Kidney (tissue), 14 donors: ENCODE data around the gene NHEJ1. TPM values are rescaled to one million over a fixed set of nuclear protein-coding genes. Genes with fewer than 3 reads are reported as not detected.
A peak's percentile ranks its signal among the peaks of the same experiment; 100 is the strongest.

Experiments used
- DNase-seq, 5 donors: peaks; one replicate each; pipeline ENCODE4 v3.0.0-alpha.2; 2013 to 2020
- FAIRE-seq: peaks from 2 replicates; lab custom pipeline; 2012; peaks lifted over from hg19 to GRCh38; lab: Jason Lieb, UNC
- H3K27ac ChIP-seq, 2 donors: one replicate each; pipeline ENCODE4 v1.7.0; 2013; ENCODE audit warnings: low read depth in 2 of 2, low read length in 2 of 2, inconsistent platforms in 1 of 2
- H3K27me3 ChIP-seq: one replicate; pipeline ENCODE4 v1.7.1; 2013; ENCODE audit warnings: low read length, inconsistent platforms; ENCODE audit not compliant: control insufficient read depth, insufficient read depth
- H3K36me3 ChIP-seq, 3 donors: one replicate each; pipeline versions ENCODE4 v1.7.0 to v1.7.1; 2013; ENCODE audit warnings: low read length in 3 of 3, control low read depth in 1 of 3, inconsistent platforms in 1 of 3; ENCODE audit not compliant: insufficient read depth in 3 of 3, control insufficient read depth in 2 of 3
- H3K4me1 ChIP-seq, 3 donors: one replicate each; pipeline versions ENCODE4 v1.7.0 to v1.7.1; 2013; ENCODE audit warnings: low read length in 3 of 3, inconsistent platforms in 1 of 3, low read depth in 1 of 3; ENCODE audit not compliant: control insufficient read depth in 2 of 3, insufficient read depth in 2 of 3
- H3K4me3 ChIP-seq, 3 donors: one replicate each; pipeline versions ENCODE4 v1.7.0 to v1.8.1; 2013; ENCODE audit warnings: low read length in 3 of 3, control low read depth in 1 of 3, inconsistent platforms in 1 of 3
- H3K9ac ChIP-seq, 3 donors: one replicate each; pipeline versions ENCODE4 v1.7.0 to v1.7.1; 2013; ENCODE audit warnings: low read length in 3 of 3, control low read depth in 1 of 3, inconsistent platforms in 1 of 3
- H3K9me3 ChIP-seq, 3 donors: one replicate each; pipeline versions ENCODE4 v1.7.0 to v1.7.1; 2013; ENCODE audit warnings: low read length in 3 of 3, control low read depth in 1 of 3, inconsistent platforms in 1 of 3; ENCODE audit not compliant: control insufficient read depth in 2 of 3, insufficient read depth in 1 of 3
- intact Hi-C: fragments of 100-400 bp; cut with DNase I; formaldehyde crosslinking; loops from one replicate; pipeline ENCODE4 v1.11.1; 2022
- polyA plus RNA-seq: library from polyadenylated mRNA; stranded (reverse); fragments of 350-450 nt; fragmentation: Illumina TruSeq; extraction: RNeasy Lipid Tissue Mini Kit (QIAGEN cat#74804); gene quantifications from one replicate; pipeline ENCODE4 v1.2.3, GENCODE V29; 2014; ENCODE audit warnings: low read depth, low replicate concordance; ENCODE audit not compliant: insufficient read depth
- total RNA-seq: library from RNA; stranded (reverse); fragmentation: NEBNext Ultra II Directional; extraction: Animal tissue kit (Norgen Biotek cat#: 25700); gene quantifications from one replicate; pipeline ENCODE4 v1.2.1, GENCODE V29; 2021
- TF ChIP-seq, protein P1 (sequence below): IDR thresholded peaks from 3 replicates; pipeline ENCODE4 v1.5.1; 2012; ENCODE audit warnings: mild to moderate bottlenecking, moderate library complexity, borderline replicate concordance; ENCODE audit not compliant: insufficient read depth; ENCODE audit errors: extremely low read depth
- donor health status: control.
- donor health status: control.
- donor health status: control.
- donor health status: control.
- donor health status: control.
- donor health status: DM: yes; HTN: yes; CAD: no.
- donor health status: Normal renal cell carcinoma (clear cell type).

NHEJ1 gene
- total and polyA plus RNA-seq, 2 donors from 2014 or later = 17.5 to 17.7 TPM

- H3K27ac ChIP-seq = peak overlapping the region; percentile 33 to 71
- peaks cover 0 to 14% (median 6%) of the 10 kb centered on the region in 3 donors for H3K4me1 ChIP-seq
- H3K4me3 ChIP-seq = peak overlapping the region in 2 of 3 donors; percentile 63 to 64
- TF ChIP-seq, protein P1, sequence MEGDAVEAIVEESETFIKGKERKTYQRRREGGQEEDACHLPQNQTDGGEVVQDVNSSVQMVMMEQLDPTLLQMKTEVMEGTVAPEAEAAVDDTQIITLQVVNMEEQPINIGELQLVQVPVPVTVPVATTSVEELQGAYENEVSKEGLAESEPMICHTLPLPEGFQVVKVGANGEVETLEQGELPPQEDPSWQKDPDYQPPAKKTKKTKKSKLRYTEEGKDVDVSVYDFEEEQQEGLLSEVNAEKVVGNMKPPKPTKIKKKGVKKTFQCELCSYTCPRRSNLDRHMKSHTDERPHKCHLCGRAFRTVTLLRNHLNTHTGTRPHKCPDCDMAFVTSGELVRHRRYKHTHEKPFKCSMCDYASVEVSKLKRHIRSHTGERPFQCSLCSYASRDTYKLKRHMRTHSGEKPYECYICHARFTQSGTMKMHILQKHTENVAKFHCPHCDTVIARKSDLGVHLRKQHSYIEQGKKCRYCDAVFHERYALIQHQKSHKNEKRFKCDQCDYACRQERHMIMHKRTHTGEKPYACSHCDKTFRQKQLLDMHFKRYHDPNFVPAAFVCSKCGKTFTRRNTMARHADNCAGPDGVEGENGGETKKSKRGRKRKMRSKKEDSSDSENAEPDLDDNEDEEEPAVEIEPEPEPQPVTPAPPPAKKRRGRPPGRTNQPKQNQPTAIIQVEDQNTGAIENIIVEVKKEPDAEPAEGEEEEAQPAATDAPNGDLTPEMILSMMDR = no peak
- peak; percentile 56 to 85 (median 65) for DNase-seq
- peaks cover 52% of the 10 kb centered on the region for H3K27me3 ChIP-seq
- peaks cover 0 to 3% (median 0%) of the 10 kb centered on the region in 3 donors for H3K36me3 ChIP-seq
- no peak for FAIRE-seq
- no peaks in the 10 kb centered on the region for H3K9me3 ChIP-seq
- peak overlapping the region in 2 of 3 donors; percentile 37 to 55 for H3K9ac ChIP-seq
- intact Hi-C loops = loop anchor here (10.0 kb wide), 1 partner anchor 96 kb away; no protein-coding TSS in a partner anchor
These were observed 101.9 kb downstream of the NHEJ1 start for GRCh38 chr2:219058541-219059374.

GRCh38 chr2:219057709-219058540 lies 102.7 kb downstream of the NHEJ1 start:
- TF ChIP-seq, protein P1 = peak; percentile 86
- no peak overlapping the region for H3K9ac ChIP-seq
- no peak for FAIRE-seq
- H3K4me3 ChIP-seq = peak overlapping the region in 2 of 3 donors; percentile 26 to 47
- H3K4me1 ChIP-seq = peaks cover 0 to 14% (median 6%) of the 10 kb centered on the region in 3 donors
- peaks cover 0 to 3% (median 0%) of the 10 kb centered on the region in 3 donors for H3K36me3 ChIP-seq
- H3K27ac ChIP-seq = no peak overlapping the region
- peak; percentile 69 to 90 (median 77) for DNase-seq
- intact Hi-C loops = loop anchor here (10.0 kb wide), 1 partner anchor 97 kb away; no protein-coding TSS in a partner anchor
- H3K27me3 ChIP-seq = peaks cover 45% of the 10 kb centered on the region
- no peaks in the 10 kb centered on the region for H3K9me3 ChIP-seq

DNA sequence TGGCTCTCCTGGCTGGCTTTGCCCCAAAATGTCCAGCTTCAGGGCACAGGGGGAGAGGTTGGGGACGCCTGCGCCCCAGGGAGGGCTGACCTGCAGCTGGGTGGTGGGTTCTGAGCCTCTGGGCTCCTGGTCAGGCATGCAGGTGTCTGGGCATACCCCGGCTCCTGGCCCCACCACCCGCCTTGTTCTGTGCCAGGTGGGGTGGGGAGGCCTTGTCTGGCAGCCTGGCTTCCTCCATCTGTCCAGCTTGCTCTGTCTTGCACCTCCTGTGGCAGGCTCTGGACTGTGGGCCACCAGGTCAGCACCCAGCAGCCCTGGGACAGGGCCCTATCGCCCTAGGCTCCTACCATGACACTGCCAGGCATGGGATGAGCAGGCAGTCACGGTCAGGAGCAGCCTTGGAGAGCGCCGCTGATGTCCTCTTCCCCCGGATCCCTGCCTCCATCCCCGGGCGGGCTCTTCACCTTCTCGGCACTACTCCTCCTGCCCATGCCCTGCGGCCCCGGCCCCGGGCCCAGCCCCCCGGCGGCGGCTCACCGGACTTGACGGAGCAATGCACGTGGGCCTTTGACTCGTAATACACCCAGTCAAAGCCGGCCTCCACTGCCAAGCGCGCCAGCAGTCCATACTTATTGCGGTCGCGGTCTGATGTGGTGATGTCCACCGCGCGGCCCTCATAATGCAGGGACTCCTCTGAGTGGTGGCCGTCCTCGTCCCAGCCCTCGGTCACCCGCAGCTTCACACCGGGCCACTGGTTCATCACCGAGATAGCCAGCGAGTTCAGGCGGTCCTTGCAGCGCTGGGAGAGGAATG lies 103.5 kb downstream of the NHEJ1 start:
- Histone ChIP-seq H3K4me3 (no peak overlapping the region), H3K4me1 (peaks cover 0 to 14% (median 6%) of the 10 kb centered on the region in 3 donors), H3K27me3 (peaks cover 36% of the 10 kb centered on the region), H3K9ac (no peak overlapping the region), H3K9me3 (no peaks in the 10 kb centered on the region), H3K36me3 (peaks cover 0 to 3% (median 0%) of the 10 kb centered on the region in 3 donors), H3K27ac (no peak overlapping the region)
- intact Hi-C loops = loop anchor here (10.0 kb wide), 1 partner anchor 98 kb away; no protein-coding TSS in a partner anchor
- peak in 2 of 5 donors; percentile 48 to 71 for DNase-seq
- TF ChIP-seq, protein P1 = no peak
- FAIRE-seq = no peak
